HG03575 (cell line): ENCODE measurements around the gene EEF1AKMT2.
A peak's percentile ranks its signal among the peaks of the same experiment; 100 is the strongest.

Source experiments
- ATAC-seq: cut with Tn5 transposase; IDR thresholded peaks from one replicate; pipeline ENCODE4 v1.9.1; 2021; ENCODE audit not compliant: unreplicated experiment, insufficient number of reproducible peaks, low FRiP score; ENCODE audit errors: extremely low read depth

EEF1AKMT2 gene

DNA sequence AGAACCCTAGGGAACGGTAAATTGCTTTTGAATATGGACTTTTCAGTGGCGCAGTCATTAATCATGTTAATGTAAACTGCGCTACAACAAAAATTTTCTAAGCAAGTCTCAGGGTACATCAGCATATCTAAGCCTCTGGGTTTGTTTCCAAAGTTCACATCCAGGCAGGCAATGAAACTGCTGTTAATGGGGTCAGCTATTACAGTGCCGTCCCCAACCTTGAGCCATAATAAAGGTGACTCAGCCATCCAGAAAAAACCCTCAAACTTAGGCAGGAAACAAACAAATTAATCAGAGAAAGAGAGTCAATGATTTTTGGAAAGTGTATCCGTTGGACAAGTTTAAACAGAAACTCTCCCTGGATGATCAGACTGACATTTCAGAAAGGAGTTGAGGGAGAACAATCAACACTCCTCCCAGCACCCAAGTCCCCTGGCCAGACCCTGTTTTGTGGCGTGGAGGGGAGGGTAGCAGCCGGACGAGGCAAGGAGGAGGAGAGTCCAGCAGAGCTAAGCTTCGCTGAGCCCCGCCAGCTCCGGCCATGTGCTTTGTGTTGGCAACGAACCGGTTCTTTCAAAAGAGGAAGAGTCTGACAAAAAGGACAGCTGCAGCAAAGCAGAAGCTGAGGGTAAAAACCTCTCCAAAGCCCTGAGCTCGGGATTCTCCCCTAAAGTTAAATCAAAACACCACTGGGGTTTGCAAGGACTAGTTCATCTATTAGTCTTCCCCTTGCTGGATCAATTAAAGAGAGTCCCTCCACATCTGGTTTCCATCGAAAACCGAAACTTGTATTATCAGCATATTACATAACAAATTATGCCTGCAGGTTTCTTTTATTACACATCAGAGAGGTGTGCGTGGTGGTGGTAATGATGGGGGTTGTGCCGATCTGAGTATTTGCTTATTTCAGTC, 51.1 kb downstream of the EEF1AKMT2 start:
- ATAC-seq, result peak; percentile 18

DNA sequence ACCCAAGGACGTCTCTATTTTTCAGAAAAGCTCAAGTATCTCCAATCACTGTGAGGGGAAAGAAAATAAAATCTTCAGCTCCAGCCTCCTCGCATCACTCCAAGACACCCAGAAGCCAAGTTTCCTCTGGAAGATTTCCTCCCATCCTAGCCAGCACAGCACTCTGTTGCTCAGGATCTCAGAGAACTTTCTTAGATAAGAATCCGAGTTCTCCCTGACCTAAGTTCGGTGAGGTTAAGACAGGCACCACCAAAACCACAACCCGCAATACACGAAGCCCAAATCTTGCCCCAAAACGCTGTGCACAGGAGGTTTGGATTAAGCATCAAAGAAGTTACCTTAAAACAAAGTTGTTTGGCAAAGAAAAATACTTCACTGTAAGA, 51.7 kb downstream of the EEF1AKMT2 start:
- ATAC-seq, result no peak

DNA sequence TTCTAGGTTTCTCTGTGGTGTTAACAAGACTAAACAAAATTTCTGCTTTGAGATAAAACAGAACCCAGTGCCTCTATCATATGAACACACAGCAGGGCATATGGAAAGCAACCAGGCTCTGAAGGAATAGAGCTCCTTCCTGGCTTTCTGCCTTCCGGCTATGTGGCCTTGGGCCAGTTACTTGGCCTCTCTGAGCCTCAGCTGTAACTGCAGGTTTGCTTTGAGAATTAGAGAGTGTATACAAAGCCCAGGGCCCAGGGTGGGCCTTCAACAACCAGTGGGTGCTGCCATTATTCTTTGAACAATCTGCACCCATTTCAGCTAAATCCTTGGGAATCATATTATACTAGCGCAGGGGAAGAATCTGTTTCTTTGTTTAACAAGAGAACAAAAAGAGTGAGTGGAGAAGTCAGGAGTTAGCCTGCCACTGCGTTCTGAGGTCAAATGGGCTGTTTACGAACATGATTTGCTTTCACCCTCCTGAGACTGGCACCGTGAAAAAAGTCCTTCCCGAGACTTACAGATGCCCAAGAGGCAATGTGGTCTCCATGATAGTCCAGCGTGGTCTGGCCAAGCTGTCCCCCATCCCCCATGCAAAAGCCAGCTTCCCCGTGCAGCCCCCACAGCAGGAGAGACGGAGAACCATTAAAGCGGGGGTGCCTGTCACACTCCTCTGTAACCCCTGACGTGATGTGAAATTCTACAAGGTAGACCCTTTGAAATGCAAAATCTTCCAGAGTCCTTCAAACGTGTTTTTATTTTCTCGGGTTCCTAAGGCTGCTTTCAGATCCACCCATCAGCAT, 52.4 kb downstream of the EEF1AKMT2 start:
- no peak for ATAC-seq

DNA sequence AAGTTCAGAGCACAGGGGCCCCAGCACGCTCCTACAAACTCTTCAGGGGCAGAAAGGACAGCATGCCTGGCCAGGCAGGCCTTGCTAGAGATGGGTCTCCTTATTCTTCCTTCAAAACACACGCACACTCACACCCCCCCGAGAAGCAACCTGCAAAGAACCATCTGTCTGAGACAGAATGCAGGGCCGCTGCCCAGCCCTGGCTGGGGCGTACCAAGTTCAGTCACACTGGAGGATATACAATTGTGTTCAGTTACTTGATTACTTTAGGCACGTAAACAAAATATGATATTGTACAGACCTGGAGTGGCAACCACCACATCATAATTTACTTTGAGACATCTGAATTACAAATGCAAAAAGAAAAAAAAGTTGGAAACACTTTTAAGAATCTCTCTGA, 53.2 kb downstream of the EEF1AKMT2 start:
- ATAC-seq, result no peak

DNA sequence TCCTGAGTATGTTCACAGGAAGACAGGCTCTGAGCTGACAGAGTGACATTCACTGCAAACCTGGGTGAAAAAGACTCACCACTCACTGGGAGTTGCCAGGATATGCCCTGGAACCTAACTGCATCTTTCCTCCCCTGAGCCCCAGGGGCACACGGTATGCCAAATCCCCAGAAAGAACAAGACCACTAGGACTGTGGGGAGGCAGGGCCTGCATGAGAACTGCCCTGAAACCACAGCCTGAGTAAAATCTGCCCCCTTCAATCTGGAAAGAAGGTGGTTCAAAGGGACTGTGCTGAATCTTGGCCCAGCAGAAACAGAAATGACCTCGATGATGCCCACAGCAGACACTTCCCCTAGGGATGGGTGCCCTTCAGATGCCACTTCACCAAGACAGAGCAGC, 54.0 kb downstream of the EEF1AKMT2 start:
- no peak for ATAC-seq

DNA sequence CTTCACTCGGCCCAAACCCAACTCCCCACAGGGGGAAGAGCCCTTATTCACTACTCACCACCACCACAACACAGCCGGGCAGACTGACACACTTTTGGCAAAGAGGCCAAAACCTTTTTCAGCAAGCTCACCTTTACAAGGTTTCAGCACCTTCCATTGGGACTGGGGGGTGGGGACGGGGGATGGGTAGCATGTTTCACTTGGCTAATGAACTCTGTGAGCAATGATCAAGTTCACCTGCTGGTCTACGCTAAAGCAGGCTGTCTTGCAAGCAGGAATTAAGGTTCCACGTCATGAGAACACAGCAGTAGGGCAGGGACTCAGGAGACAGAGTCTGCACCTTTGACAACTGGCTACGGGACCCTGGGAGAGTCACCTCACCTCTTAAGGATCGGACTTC, 54.5 kb downstream of the EEF1AKMT2 start:
- ATAC-seq, result no peak

DNA sequence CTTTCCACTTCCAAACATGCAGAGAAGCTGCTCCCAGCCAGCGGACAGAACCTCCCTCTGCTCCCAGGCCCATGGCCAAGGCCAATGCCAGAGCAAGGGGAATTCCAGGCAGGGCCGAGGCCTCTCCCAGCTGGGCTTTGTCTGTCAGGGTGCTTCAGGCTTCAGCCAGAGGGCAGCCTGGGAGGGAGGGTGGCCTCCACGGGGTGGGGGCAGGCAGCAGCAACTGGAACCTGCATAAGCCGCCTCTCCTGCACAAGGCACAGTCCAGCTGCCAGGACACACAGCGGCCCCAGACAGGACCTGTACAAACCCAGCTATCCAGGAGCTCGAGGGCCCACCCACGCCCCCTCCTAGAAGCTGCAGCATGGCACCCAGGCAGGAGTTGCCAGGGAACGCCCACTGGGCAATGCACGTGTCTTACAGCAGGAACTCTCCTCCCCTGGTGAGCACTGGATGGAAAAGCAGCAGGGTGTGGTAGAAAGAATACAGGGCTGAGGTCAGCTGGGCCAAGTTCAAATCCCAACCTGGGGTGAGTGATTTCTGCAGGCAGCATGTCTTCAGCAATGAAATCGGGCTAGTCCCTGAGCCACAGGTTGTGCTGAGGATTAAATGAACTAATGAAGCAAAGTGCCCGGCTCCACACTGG, 55.1 kb downstream of the EEF1AKMT2 start:
- no peak for ATAC-seq

DNA sequence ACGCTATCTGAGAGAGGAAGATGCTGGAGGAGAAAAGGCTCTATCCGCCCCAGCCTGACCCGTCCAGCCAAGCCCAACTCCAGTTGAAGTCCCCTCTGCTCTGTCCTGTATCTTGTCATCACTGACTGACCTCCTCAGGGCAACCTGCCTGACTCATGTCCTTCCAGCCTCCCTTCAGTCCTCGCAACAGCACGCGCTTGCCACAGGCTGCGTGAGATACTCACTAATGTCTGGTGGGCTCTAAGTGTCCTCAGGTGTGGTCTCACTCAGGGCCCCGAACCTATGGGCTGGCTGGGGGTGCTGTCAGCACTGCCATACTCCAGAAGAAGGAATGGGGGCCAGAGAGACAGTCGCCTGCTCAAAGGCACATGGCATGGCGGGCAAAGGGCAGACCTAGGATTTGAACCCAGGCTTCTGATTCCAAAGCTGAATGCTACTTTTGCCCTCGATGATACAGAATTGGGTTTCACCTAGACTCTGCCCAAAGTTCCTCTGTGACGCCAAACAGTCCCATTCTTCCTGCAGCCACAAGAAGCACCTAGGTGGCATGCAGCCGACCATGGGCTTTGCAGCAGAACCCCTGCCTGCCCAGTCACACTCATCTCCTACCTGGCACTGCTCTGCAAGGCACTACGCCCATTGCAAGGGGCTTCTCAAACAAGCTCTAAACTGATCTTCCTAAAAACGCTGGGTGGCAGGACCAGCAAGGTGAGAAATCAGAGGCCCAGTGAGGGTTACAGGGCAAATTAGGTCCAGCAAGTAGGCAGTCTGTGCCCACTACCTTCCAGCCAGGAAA, 56.0 kb downstream of the EEF1AKMT2 start:
- ATAC-seq, result no peak

DNA sequence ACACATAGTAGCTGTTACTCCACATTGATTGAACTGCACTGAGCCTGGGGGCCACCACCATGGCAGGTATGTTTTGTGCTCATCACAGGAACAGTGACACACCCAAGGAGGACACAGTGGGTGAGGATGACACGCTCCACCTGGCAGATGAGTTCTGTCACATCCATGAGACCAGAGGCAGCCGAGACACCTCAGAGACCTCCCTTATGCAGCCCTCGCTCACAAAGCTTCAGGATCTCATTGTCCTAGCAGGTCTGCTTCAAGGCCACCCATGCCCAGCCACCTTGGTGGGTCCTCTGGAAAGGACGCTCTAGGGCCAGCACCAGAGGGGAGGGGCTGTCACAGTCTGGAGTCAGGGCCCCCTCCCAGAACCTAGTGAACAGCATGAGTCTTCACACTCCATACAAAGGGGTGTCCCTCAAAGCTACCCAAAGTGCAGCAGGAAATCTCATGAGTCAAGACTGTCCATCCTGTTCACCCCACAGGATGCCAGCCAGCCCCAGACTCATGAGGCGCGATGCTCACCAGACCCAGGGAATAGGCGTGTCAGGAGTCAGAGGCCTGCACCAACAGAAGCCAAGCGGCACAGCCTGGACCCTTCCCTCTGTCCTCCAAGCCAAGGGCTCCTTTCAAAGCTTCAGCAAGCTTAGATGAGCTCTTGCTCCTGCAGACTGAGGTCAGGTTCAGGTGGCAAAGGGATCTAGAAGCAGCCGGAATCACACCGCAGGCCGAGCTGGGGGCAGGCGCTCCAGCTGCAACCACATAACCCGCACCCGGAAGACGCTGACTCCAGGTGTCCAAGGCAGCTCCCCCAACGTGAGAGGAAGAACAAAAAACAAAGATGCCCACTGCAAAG, 57.1 kb downstream of the EEF1AKMT2 start:
- ATAC-seq, result no peak

DNA sequence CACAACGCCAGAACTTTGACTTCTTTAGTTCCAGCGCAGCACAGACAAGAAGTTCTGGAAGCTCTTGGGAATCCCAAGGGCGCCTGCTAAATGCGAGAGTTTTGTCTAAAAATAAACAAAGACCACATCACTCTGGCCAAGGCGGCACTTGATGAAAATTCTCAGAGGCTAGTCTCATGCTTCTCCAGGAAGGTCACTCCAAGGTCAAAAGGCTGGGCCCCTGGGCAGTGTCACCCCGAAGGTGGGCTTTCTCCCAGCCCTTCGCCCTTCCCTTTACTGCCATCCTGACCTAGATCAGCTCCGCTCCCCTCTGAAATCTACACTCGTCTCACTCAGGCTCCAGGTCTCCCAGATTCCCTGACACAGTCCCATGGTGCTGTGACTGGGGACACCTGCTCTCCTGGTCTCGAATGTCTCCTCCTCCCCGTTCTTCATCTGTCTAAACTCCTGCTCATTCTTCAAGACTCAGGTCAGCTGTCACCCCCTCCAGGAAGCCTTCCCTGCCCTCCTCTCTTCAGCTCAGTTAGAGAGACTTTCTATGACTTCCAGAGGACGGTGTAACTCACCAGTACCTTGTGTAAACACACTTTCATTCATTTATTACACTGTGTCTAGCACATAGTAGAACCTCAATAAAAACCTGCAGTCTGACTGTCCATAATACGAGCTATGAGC, 58.0 kb downstream of the EEF1AKMT2 start:
- no peak for ATAC-seq

DNA sequence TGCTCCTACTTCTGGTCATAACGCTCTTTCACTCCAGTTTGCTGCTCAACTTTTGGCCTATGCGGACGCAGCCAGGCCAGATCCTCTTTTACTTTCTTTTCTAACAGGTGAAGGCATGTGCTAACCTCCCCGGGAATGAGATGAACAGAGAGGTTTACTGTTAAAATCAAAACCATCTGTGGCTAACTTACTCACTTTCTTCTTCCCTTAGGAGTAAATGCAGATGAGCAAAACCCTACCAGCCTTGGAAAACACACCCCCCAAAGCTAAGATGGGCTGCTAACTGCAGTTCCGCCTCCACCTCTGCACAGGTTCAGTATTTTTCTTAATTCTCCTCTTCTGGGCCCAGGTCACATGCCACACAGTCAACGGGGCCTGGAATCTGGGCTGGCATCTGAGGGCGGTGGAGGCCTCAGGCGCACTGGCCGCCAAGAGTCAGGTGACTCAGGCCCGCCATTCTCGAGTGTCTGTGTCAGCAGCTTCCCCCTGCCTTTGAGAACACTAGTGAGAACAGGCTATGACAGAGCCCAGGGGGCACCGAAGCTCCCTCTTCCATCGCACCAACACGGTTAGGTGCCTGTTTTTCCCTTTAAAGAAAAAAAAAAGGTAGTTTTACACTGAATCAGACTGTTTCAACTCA, 58.6 kb downstream of the EEF1AKMT2 start:
- ATAC-seq, result peak; percentile 42

DNA sequence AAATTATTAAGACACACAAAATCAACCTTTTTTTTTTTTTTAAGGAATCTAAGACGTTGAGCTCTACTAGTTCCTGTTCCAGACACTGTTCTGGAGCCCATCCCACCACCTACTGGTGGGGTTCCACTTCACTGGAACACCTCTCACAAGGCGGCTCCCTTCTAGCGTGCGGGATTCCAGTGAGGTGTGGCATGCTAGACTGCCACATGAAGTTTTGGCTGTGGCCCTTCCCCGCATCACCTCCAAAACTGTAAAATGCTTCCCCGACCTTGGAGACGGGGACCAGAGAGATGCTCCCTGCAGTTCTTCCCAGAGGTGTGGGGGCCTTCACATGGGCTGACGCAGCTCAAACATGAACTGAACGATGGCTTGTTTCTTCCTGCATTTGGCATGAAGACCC, 60.1 kb downstream of the EEF1AKMT2 start:
- no peak for ATAC-seq

DNA sequence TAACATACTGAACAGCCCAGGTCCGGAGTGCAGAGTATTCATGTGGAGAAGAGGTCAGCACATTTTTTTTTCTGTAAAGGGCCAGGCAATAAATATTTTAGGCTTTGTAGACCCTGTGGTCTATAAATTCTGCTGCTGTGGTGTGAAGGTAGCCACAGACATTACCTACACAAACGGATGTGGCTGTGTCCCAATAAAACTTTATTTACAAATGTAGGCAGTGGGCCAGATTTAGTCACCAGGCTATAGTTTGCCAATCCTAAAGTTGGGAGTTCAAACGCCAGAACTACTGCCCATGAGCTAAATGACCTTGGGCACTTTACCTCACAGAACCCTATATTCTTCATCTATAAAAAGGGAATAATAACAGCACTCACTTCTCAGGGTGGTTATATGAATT, 60.9 kb downstream of the EEF1AKMT2 start:
- ATAC-seq, result no peak

DNA sequence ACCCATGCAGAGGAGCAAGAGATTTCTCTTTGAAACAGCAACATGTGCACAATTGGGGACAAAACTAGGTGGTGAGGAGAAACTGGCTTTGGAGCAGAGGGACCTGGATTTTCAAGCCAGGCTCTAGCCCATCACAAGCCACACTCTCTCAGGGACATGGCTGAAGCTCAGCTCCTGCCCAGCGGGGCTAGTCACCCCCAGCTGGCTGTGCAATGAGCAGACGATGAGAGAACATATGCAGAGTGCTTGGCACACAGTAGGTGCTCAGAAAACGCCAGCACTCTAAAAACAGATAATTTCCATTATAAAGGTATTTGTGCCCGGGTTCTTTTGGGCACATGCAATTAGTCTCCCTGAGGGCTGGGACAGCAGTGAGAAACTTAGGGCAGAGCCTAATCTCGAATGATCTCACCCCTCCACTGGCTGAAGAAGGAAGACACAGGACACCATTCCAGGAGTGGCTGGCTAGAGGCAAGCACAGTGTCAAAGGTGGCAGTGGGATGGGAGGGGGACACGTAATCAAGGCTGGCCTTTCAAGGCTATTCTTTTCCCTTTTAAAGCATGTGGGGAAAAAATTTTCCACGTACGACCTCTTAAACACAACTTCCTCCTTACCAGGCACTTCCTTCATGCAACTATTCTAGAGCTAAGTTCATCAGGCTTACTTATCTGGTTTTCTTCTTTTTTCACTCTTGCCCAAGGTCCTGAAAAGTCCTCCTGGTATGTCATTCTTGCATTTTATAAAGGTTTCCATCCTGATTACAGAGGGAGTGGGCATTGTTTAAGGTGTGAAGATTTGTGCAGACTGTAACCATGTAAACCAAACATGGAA, 62.6 kb downstream of the EEF1AKMT2 start:
- no peak for ATAC-seq

DNA sequence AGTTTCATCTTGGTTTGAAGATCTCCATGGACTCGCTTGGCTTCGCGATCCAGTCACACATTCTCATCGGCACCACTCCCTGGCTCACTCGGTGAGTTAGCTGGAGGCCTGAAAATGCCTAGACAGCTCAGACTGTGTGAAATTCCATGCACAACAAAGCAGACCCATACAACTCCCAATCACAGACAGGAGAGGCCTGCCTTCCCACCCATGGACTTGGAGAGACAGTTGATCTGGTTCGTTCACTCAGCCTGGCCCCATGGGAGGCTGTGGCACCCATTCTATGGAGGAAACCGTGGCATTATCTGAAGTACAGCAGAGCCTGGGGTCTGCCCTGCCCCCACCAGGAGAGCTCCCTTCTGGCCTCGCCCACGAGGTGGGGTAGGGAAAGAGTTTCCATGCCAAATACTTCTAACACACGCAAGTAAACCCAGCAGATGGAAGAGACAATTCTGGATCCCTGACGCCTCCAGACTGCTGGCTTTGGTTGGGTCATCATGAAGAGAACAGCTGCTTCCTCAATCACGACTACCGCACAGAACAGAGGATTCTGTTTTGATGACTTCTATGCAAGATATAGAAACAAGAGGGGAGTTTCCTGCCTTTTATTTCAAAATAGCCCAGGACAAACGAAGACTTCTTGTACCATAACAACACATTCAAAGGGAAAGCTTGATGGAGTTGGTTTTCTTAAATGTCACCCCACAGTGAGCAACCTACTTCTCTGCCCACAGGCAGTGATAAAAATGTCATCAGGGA, 63.4 kb downstream of the EEF1AKMT2 start:
- no peak for ATAC-seq
